ENCODE measurements around the gene CTBP1. TPM values are rescaled to one million over a fixed set of nuclear protein-coding genes. Genes with fewer than 3 reads are reported as not detected.

Gene CTBP1
- total and polyA plus RNA-seq, 4 donors: 121 to 204 (median 138) TPM

GRCh38 chr4:1220566-1220965, 28.4 kb downstream of the CTBP1 start:
- no peak overlapping the region for H3K9ac ChIP-seq (ENCODE audit: insufficient read depth in 1 of 2, low read length in 2 of 2)
- DNase-seq (no peak), ATAC-seq (ENCODE audit: insufficient read depth, low FRiP score) (no peak)
- TF ChIP-seq, protein P1, sequence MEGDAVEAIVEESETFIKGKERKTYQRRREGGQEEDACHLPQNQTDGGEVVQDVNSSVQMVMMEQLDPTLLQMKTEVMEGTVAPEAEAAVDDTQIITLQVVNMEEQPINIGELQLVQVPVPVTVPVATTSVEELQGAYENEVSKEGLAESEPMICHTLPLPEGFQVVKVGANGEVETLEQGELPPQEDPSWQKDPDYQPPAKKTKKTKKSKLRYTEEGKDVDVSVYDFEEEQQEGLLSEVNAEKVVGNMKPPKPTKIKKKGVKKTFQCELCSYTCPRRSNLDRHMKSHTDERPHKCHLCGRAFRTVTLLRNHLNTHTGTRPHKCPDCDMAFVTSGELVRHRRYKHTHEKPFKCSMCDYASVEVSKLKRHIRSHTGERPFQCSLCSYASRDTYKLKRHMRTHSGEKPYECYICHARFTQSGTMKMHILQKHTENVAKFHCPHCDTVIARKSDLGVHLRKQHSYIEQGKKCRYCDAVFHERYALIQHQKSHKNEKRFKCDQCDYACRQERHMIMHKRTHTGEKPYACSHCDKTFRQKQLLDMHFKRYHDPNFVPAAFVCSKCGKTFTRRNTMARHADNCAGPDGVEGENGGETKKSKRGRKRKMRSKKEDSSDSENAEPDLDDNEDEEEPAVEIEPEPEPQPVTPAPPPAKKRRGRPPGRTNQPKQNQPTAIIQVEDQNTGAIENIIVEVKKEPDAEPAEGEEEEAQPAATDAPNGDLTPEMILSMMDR (IDR thresholded peaks at IDR 0.05; ENCODE audit: control extremely low read depth, extremely low read depth): no peak
- H3K36me3 ChIP-seq (ENCODE audit: control insufficient read depth in 4 of 4, insufficient read depth in 4 of 4, low read length in 4 of 4): peaks cover 3 to 62% (median 32%) of the 10 kb centered on the region in 4 donors
- H3K4me1 ChIP-seq (ENCODE audit: control insufficient read depth in 5 of 5, insufficient read depth in 5 of 5, low read length in 5 of 5): peaks cover 0 to 25% (median 8%) of the 10 kb centered on the region in 5 donors
- H3K4me3 ChIP-seq: no peak overlapping the region
- H3K27ac ChIP-seq (ENCODE audit: low read depth in 1 of 2, low read length in 1 of 2): no peak overlapping the region
- H3K27me3 ChIP-seq (ENCODE audit: control insufficient read depth in 3 of 3, insufficient read depth in 3 of 3, low read length in 2 of 3): no peaks in the 10 kb centered on the region
- WGBS, 2 donors: 95 to 96% methylated on average over 16 of the region's 16 CpGs
- peaks cover 0 to 3% (median 0%) of the 10 kb centered on the region in 4 donors for H3K9me3 ChIP-seq (ENCODE audit: control insufficient read depth in 4 of 4, insufficient read depth in 3 of 4, low read length in 3 of 4)

DNA sequence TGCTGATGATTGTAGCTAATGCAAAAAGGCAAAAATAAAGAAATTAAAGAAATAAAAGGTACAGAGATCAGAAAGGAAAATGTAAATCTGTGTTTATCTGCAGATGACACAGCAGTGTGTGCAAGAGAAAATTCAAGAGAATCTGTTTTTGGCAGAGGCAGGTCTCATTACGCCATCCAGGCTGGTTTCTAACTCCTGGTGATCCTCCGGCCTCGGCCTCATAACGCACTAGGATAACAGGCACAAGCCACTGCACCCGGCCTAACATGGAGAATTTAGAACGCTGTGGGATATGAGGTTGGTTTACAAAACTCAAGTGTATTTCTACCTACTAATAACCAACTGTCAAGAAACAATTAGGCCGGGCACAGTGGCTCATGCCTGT, 29.4 kb downstream of the CTBP1 start:
- H3K9me3 ChIP-seq (ENCODE audit: control insufficient read depth in 4 of 4, insufficient read depth in 3 of 4, low read length in 3 of 4): no peaks in the 10 kb centered on the region
- ATAC-seq (ENCODE audit: insufficient read depth, low FRiP score): no peak
- H3K4me3 ChIP-seq: no peak overlapping the region
- peaks cover 3 to 62% (median 33%) of the 10 kb centered on the region in 4 donors for H3K36me3 ChIP-seq (ENCODE audit: control insufficient read depth in 4 of 4, insufficient read depth in 4 of 4, low read length in 4 of 4)
- H3K9ac ChIP-seq (ENCODE audit: insufficient read depth in 1 of 2, low read length in 2 of 2): no peak overlapping the region
- 66 to 85% methylated on average over 7 of the region's 7 CpGs for WGBS, 2 donors
- TF ChIP-seq, protein P1 (IDR thresholded peaks at IDR 0.05; ENCODE audit: control extremely low read depth, extremely low read depth): no peak
- H3K27ac ChIP-seq (ENCODE audit: low read depth in 1 of 2, low read length in 1 of 2): no peak overlapping the region
- H3K27me3 ChIP-seq (ENCODE audit: control insufficient read depth in 3 of 3, insufficient read depth in 3 of 3, low read length in 2 of 3): no peaks in the 10 kb centered on the region
- peaks cover 0 to 25% (median 7%) of the 10 kb centered on the region in 5 donors for H3K4me1 ChIP-seq (ENCODE audit: control insufficient read depth in 5 of 5, insufficient read depth in 5 of 5, low read length in 5 of 5)
- peak in 1 of 3 donors; percentile 43 for DNase-seq

DNA sequence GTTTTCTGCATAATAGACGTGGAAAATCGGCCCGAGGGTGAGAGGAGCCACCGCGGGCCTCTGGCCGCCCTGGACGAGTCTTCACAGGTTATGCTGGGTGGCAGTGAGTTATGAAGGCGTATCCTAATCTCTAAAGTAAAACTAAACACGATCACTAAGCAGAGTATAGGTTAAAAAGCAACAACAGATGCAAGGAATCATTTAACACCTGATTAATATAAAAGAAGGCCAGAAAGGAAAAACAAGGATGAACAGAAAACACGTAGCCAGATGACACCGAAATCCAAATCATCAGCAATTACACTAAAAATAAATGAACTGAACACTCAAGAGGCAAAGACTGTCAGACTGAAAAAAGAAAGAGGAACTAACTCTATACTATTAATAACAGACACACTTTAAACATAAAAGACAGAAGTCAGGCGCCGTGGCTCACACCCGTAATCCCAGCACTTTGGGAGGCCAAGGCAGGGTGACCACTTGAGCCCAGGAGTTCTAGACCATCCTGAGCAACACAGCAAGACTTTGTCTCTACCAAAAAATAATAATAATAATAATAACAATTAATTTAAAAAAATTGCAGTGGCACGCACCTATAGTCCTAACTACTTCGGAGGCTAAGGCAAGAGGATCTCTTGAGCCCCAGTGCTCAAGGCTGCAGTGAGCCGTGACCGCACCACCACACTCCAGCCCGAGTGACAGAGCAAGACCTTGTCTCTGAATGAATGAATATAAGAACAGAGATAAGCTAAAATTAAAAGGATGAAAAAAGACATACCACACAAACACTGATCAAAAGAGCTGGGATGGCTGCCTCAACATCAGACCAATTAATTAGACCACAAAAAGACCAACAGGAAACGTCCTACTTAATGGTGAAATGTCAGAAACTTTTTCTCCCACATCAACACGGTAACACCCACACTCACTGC, 30.0 kb downstream of the CTBP1 start:
- ATAC-seq (ENCODE audit: insufficient read depth, low FRiP score): no peak
- Histone ChIP-seq H3K4me1 (ENCODE audit: control insufficient read depth in 5 of 5, insufficient read depth in 5 of 5, low read length in 5 of 5) (peaks cover 0 to 25% (median 7%) of the 10 kb centered on the region in 5 donors), H3K27me3 (ENCODE audit: control insufficient read depth in 3 of 3, insufficient read depth in 3 of 3, low read length in 2 of 3) (no peaks in the 10 kb centered on the region), H3K36me3 (ENCODE audit: control insufficient read depth in 4 of 4, insufficient read depth in 4 of 4, low read length in 4 of 4) (peaks cover 0 to 62% (median 27%) of the 10 kb centered on the region in 4 donors), H3K9me3 (ENCODE audit: control insufficient read depth in 4 of 4, insufficient read depth in 3 of 4, low read length in 3 of 4) (no peaks in the 10 kb centered on the region), H3K4me3 (no peak overlapping the region), H3K9ac (ENCODE audit: insufficient read depth in 1 of 2, low read length in 2 of 2) (no peak overlapping the region), H3K27ac (ENCODE audit: low read depth in 1 of 2, low read length in 1 of 2) (peak overlapping the region in 1 of 2 donors; percentile 5)
- DNase-seq: peak; percentile 27 to 86 (median 81)
- WGBS, 2 donors: 52 to 67% methylated on average over 21 of the region's 21 CpGs
- TF ChIP-seq, protein P1 (IDR thresholded peaks at IDR 0.05; ENCODE audit: control extremely low read depth, extremely low read depth): no peak
